AG09309 (cell line): ENCODE data around the gene XRCC1.
"Not testable (repeated sequence)": the region's sequence is repeated elsewhere in the genome, so short reads cannot be mapped to it uniquely, and the experiment has no call there.

Source experiments
- DNase-seq: peaks from one replicate; pipeline ENCODE4 v3.0.0-alpha.2; 2010; ENCODE audit warnings: low read depth
- H3K4me3 ChIP-seq: 2 replicates; pipeline ENCODE4 v1.5.1; 2011; ENCODE audit warnings: mild to moderate bottlenecking, low read depth, low read length, moderate library complexity; ENCODE audit not compliant: control insufficient read depth
- TF ChIP-seq, protein P1 (sequence below): IDR thresholded peaks from 2 replicates; pipeline ENCODE4 v1.5.1; 2011; ENCODE audit warnings: mild to moderate bottlenecking, low read depth, low read length, inconsistent platforms; ENCODE audit not compliant: insufficient read depth, control insufficient read depth; ENCODE audit errors: missing control alignments

Gene XRCC1

DNA sequence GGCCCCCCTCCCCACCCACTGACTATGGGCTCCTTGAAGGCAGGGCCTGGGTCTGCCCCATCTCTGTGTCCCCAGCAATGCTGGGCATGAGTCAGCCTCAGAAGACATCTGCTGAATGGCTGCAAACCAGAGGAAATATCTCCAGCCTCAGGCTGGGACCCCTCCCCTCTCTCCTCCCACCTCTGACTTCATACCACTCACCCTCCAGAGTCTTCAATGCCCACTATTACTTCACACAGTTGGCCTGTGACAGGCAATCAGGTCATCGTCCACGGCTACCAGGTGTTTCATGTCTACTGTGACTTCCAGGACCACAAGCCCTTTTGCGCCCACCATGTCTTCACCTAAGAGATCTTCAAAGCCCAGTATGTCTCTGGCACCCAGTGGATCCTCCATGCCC lies 36.5 kb upstream of the XRCC1 start, which contains the start of gene SRRM5:
TSS of gene SRRM5 (plus strand) at position 301 of the 400 bp plus-strand sequence. CDS start at position 335, 34 bp downstream.
- no peak within 1 kb of the TSS for H3K4me3 ChIP-seq
- no peak for DNase-seq
- TF ChIP-seq, protein P1, sequence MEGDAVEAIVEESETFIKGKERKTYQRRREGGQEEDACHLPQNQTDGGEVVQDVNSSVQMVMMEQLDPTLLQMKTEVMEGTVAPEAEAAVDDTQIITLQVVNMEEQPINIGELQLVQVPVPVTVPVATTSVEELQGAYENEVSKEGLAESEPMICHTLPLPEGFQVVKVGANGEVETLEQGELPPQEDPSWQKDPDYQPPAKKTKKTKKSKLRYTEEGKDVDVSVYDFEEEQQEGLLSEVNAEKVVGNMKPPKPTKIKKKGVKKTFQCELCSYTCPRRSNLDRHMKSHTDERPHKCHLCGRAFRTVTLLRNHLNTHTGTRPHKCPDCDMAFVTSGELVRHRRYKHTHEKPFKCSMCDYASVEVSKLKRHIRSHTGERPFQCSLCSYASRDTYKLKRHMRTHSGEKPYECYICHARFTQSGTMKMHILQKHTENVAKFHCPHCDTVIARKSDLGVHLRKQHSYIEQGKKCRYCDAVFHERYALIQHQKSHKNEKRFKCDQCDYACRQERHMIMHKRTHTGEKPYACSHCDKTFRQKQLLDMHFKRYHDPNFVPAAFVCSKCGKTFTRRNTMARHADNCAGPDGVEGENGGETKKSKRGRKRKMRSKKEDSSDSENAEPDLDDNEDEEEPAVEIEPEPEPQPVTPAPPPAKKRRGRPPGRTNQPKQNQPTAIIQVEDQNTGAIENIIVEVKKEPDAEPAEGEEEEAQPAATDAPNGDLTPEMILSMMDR: no peak

DNA sequence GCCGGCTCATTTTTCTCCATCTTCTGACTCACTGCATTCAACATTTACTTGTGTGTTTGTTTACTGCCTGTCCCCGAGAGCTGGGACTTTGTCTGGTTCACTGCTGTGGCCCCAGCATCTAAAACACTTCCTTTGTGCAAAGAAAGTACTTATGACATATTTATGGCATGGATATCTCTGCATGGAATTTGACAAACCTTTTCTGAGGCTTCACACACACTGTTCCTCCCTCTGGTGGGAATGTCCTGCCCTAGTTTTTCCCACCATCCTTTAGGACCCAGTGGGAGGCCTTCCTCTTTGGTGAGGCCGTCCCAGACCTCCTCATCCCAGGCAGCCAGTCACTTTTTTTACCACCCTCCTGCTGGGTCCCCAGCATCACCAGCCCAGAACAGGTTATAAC lies 35.2 kb upstream of the XRCC1 start:
- DNase-seq: no peak
- TF ChIP-seq, protein P1: no peak

DNA sequence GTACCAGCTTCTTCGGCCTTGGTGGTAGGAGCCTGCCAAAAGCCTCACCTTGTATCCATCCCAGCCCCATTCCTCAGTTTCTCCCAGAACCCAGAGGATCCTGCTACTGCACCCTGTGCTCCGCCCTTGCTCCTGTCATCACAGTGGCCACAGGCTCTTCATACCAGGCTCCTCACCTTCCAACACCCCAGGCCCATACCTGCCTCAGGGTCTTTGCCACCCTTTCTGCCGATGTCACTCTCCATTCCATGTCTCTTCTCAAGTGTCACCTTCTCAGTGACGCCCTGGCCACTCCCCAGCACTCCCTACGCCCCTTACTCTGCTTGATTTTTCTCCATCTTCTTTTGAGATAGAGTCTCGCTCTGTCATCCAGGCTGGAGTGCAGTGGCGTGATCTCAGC lies 34.5 kb upstream of the XRCC1 start:
- DNase-seq: no peak
- H3K4me3 ChIP-seq: no peak overlapping the region
- TF ChIP-seq, protein P1: no peak

More for the DNA sequence above, 35.2 kb upstream of the XRCC1 start:
- no peak overlapping the region for H3K4me3 ChIP-seq

DNA sequence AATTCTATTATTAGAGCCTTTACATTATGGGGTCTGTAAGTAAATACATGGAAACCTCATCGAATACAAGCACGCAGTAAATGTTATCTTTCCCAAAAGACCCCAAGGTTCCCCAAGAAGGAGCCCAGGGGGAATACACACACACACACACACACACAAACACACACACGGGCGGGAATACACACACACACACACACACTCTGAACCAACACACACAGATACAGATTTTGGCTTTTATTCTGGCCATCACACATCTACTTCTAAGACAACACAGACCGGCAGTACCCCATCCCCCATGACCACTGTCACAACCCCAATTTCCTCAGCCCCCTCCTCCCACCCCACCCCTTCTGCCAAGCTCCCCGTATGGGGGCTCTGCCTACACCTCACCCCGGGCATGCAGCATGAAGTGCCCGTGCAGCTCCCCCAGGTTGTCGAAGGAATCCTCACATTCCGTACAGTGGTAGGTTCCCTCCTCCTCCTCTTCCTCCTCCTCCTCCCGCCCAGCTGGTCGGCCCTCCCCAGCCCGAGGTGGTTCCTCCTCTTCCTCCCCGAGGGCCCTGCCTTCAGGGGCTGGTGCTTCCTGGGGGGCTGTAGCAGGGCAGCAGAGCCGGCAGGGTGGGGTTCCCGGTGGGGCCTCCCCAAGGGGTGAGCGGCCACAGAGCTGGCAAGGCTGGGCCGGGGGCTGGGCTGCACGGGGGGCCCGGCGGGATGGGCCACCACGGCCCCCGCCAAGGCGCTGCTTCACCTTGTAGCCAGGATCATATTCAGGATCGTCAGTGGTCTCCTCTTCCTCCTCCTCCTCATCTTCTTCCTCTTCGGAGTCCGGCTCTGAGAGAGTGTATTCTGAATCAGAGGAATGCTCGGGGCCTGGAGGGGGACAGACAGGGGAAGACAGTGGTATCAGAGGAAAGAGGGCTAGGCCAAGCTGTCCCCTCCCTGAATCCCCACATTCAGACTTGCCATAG lies 32.2 kb upstream of the XRCC1 start:
- no peak for DNase-seq
- TF ChIP-seq, protein P1: no peak
- no peak overlapping the region for H3K4me3 ChIP-seq

DNA sequence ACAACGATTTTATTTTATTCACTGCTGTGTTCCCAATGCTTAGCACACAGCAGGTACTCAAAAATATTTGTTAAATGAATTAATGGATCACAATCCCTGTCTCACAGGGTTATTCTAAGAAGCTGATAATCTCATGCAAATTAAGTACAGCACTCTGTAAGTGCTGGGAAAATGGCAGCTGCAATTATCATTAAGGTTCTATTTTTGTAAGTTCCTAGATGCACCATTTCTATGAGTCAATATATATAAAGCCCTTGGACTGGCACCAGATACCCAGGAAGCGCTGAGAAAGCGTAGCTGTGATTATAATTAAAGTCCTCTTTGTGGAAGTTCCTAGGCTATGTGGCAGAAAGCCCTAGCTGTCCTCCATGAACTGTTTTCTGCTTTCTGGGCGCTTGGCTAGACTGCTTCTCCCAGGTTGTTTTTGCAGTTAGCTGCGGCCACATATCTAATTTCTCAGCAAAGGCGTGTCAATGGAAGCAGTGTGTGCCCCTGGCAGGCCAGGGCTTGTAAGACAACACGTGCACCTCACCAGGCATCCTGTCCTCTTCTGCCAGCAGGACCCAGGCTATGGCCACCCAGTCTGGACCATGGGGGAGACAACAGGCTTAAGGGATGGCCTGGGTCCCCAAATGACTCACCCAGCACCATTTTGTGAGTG lies 31.4 kb upstream of the XRCC1 start:
- TF ChIP-seq, protein P1: no peak
- no peak for DNase-seq
- no peak overlapping the region for H3K4me3 ChIP-seq

DNA sequence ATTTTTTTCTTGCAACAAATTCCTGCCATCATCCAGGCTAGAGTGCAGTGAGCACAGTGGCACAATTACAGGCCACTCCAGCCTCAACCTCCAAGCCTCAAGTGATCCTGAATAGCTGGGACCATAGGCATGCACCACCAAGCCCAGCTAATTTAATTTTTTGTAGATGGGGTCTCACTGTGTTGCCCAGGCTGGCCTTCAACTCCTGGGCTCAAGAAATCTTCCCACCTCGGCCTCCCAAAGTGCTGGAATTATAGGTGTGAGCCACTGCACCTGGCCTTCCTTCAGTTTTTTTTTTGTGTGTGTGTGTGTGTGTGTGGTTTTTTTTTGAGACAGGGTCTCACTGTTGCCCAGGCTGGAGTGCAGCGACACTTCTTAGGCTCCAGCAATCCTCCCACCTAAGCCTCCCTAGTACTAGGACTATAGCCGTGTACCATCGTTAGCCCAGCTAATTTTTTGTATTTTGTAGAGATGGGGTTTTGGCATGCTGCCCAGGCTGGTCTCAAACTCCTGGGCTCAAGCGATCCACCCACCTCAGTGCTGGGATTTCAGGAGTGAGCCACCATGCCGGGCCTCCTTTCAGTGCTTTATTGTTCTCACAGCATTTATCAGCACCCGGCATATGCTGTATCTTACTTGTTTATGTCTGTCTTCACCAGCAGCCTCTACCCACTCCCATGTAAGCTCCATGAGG lies 30.7 kb upstream of the XRCC1 start:
- no peak overlapping the region for H3K4me3 ChIP-seq
- no peak for DNase-seq
- TF ChIP-seq, protein P1: no peak

DNA sequence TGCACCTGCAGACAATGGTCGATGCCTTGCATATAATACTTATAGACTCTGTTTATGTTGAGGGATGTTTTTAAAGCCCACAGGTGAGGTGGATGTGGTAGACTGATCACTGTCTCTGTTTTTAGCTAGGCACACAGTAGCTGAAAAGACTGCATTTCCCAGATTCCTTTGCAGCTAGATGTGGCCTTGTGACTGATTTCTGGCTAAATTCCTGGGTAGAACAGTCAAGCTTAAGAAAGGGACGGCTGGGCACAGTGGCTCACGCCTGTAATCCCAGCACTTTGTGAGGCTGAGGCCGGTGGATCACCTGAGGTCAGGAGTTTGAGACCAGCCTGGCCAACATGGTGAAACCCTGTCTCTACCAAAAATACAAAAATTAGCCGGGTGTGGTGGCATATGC lies 25.0 kb upstream of the XRCC1 start:
- DNase-seq, H3K4me3 ChIP-seq: not testable (repeated sequence)
